ENCODE results near the gene TTC28.

GRCh38 chr22:27997538-27997937 lies 682.1 kb downstream of the TTC28 start:
- TF ChIP-seq EZH2 (IDR thresholded peaks at IDR 0.05; ENCODE audit: insufficient read depth, low read length) (no peak), CTCF (IDR thresholded peaks at IDR 0.05; ENCODE audit: insufficient read depth, low read depth, low read length) (no peak)
